OCI-LY3 (cell line): ENCODE data around the gene DOCK4.

ENCODE experiments used
- EZH2phosphoT487 ChIP-seq: fragments of 200-600 bp; shearing (Covaris generic); IDR thresholded peaks from 2 replicates; pipeline ENCODE4 v1.6.1; 2018; ENCODE audit warnings: antibody characterized with exemption, mixed run types, low read depth
- TF ChIP-seq, protein P1 (sequence below): fragments of 200-600, 300-600 bp; sonication (generic); IDR thresholded peaks from 2 replicates; pipeline ENCODE4 v1.5.1; 2014; ENCODE audit warnings: antibody characterized with exemption, low read length, low read depth

GRCh38 chr7:112201839-112202238 lies 4.4 kb downstream of the DOCK4 start:
- TF ChIP-seq, protein P1, sequence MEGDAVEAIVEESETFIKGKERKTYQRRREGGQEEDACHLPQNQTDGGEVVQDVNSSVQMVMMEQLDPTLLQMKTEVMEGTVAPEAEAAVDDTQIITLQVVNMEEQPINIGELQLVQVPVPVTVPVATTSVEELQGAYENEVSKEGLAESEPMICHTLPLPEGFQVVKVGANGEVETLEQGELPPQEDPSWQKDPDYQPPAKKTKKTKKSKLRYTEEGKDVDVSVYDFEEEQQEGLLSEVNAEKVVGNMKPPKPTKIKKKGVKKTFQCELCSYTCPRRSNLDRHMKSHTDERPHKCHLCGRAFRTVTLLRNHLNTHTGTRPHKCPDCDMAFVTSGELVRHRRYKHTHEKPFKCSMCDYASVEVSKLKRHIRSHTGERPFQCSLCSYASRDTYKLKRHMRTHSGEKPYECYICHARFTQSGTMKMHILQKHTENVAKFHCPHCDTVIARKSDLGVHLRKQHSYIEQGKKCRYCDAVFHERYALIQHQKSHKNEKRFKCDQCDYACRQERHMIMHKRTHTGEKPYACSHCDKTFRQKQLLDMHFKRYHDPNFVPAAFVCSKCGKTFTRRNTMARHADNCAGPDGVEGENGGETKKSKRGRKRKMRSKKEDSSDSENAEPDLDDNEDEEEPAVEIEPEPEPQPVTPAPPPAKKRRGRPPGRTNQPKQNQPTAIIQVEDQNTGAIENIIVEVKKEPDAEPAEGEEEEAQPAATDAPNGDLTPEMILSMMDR, result no peak
- no peak for TF ChIP-seq EZH2phosphoT487
